Muscle of back (tissue), 11 donors: Measurements from ENCODE around the gene TAF3. TPM values are rescaled to one million over a fixed set of nuclear protein-coding genes. Genes with fewer than 3 reads are reported as not detected.
"Not testable (repeated sequence)": the region's sequence is repeated elsewhere in the genome, so short reads cannot be mapped to it uniquely, and the experiment has no call there.

Experiments used
- DNase-seq, 3 donors: peaks; one replicate each; pipeline versions ENCODE4 v3.0.0 to v3.0.0-alpha.2; 2013
- polyA plus RNA-seq, 10 donors: library from polyadenylated mRNA; unstranded; fragments of 120-200 nt; gene quantifications; one replicate each; pipeline ENCODE4 v1.2.1, GENCODE V29; 2013; ENCODE audit not compliant: insufficient read length in 10 of 10

TAF3 gene
- polyA plus RNA-seq, 10 donors, result 5.2 to 7.3 (median 5.9) TPM

GRCh38 chr10:7808686-7809267 lies 9.5 kb upstream of the TAF3 start:
- no peak for DNase-seq

DNA sequence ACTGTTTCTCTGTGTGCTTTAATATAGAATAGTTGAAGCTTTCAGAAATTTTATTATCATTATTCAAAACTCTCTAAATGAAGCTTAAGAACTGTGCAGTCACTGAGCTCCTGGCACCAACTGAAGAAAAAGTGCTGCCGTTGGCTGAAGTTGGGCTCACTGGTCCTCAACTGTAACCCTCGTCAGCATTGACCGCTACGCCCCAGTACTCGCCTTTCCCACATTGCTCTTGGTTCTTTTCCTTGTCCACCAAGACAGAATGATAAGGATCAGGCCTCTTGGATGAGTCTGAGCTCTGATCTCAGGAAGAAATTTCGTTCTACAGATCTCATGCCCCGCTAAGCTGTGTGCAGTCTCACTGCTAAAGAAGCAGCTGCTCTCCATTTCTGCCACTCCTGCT lies 7.9 kb upstream of the TAF3 start:
- no peak for DNase-seq

GRCh38 chr10:7811000-7811399 lies 7.3 kb upstream of the TAF3 start:
- DNase-seq, result no peak

DNA sequence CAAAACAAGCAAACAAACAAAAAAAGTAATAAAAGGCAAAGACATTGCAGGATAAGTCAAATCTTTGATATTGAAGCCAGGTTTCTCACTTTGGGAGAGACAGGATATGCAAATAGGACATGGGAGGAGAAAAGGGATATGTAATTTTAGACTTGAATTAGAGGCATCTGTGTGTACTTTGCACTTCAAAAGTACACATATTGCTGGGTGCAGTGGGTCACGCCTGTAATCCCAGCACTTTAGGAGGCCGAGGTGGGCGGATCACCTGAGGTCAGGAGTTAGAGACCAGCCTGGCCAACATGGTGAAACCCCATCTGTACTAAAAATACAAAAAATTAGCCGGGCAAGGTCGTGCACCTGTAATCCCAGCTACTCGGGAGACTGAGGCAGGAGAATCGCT lies 6.6 kb upstream of the TAF3 start:
- not testable (repeated sequence) for DNase-seq

- no peak for DNase-seq
Measured at GRCh38 chr10:7813481-7813880, 4.8 kb upstream of the TAF3 start.

DNA sequence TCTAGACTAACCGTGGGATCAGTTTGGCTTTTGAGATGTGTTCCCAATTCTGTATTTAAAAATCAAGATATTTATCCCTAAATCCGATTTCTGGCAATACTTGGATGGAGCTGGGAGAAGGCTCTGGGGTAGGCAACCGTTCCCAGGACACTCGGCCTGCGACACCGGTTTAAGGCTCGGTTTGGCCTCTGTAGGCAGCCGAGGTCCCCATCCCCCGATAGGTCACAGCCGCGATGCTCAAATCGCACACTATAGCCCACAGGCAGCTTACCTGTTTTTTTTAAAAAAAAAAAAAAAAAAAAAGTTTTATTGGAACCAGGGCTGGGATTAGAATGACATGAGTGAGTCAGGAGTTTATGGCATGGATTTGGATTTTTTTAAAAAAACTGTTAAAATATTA lies 729 bp upstream of the TAF3 start:
- no peak for DNase-seq

GRCh38 chr10:7817984-7818294 lies 366 bp upstream of the TAF3 start:
- no peak for DNase-seq

- peak; percentile 28 to 79 (median 42) for DNase-seq
Measured at GRCh38 chr10:7819121-7819460, 786 bp downstream of the TAF3 start.

GRCh38 chr10:7824251-7824650 lies 5.9 kb downstream of the TAF3 start:
- DNase-seq, result no peak

DNA sequence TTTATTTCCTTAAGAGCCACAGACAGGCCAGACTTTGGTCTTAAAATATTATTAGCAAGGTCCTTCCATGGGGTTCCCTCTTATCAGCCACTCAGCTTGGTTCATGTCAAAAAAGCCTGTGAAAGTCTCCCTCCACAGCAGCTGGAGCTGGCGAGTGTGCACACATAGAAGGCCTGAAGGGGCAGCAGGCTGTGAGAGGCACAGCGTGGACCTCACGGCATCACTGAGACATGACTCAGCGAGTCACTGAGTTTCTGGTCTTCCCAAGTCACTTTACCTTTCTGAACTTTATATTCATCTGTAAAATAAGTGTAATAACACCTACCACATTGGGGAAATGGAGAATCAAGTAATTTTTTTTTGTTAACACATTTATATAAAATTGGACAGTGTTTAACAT lies 8.7 kb downstream of the TAF3 start:
- DNase-seq, result no peak

DNA sequence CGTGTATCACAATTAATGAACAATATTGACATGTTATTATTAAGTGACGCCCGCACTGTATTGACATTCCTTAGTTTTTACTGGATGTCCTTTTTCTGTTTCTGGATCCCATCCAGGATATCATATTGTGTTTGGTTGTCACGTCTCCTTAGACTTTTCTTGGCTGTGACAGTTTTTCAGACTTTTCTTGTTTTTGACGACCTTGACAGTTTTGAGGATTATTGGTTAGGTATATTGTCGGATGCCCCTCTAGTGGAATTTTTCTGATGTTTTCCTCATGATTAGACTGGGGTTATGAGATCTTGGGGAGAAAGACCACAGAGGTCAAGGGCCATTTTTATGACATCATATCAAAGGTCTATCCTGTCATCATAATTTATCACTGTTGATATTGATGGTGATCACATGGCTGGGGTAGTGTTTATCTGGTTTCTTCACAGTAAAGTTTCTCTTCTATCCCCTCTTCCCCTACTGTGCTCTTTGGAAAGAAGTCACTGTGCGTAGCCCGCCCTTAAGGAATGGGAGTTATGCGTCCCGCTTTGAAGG lies 11.1 kb downstream of the TAF3 start:
- DNase-seq, result no peak

DNA sequence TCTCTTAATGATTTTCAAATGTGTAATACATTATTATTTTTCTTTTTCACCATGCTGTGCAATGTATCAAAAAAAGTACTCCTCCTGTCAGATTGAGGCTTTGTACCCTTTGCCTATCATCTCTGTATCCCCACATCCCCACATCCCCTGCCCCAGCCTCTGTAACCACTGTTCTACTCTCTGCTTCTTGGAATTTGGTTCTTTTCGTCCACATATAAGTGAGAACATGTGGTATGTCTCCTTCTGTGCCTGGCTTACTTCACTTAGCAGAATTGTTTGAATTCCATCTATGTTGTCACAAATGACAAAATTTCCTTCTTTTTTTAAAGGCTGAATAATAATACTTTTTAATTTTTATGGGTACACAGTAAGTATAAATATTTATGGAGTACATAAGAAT lies 13.8 kb downstream of the TAF3 start:
- no peak for DNase-seq

DNA sequence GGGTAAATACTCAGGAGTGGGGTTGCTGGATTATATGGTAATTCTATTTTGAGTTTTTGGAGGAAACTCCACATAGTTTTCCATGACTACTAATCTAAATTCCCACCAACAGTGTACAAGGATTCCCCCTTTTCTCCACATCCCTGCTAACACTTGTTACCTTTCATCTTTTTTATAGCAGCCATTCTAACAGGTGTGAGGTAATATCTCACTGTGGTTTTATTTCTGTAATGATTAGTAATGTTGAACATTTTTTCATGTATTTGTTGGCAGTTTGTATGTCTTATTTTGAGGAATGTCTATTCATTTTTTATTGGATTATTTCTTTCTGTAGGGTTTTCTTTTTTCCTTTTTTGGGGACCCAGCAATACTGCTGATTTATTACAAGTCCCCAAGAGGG lies 14.9 kb downstream of the TAF3 start:
- no peak for DNase-seq

- no peak for DNase-seq
Measured at GRCh38 chr10:7834262-7834661, 16.0 kb downstream of the TAF3 start.

- no peak for DNase-seq
Measured at GRCh38 chr10:7836571-7836970, 18.3 kb downstream of the TAF3 start.

GRCh38 chr10:7846591-7846990 lies 28.3 kb downstream of the TAF3 start:
- peak in 1 of 3 donors; percentile 6 for DNase-seq

GRCh38 chr10:7853226-7853842 lies 35.0 kb downstream of the TAF3 start:
- no peak for DNase-seq

DNA sequence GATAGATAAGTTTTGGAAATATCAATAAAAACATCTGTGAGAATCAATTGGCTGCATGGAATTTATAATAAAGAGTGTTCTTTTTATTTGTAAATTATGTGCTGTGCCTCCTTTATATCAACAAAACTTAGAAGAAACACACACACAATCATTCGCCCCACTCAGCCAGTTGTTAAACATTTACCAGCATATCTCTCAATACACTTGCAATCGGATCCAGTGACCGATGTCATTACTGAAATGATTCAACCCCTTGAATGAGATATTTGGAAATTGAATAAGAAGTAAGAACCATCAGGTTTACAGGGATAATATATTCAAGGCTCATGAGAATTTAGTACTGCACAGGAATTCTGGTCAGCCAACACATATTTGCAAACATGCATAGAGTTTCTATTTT lies 35.6 kb downstream of the TAF3 start:
- DNase-seq, result no peak

DNA sequence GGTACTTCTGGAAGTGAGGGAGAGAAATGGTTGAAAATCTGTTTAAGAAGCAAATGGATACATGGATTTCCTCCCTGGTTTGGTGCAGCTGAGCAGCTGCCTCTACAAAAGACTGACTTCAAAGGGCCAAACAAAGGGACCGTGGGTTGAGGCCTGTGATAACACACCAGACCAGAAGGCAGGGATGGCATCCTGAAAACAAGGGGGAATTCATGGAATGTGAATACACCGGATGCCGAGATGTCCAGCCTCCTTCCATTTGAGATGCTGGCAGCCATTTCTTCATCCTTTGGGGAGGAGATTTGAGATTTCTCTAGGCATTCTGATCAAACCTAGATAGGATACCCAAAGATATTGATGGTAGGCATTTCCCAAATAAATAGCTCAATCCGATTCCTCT lies 36.9 kb downstream of the TAF3 start:
- no peak for DNase-seq

- no peak for DNase-seq
Measured at GRCh38 chr10:7856678-7857077, 38.4 kb downstream of the TAF3 start.

GRCh38 chr10:7857262-7857661 lies 39.0 kb downstream of the TAF3 start:
- peak in 1 of 3 donors; percentile 2 for DNase-seq

DNA sequence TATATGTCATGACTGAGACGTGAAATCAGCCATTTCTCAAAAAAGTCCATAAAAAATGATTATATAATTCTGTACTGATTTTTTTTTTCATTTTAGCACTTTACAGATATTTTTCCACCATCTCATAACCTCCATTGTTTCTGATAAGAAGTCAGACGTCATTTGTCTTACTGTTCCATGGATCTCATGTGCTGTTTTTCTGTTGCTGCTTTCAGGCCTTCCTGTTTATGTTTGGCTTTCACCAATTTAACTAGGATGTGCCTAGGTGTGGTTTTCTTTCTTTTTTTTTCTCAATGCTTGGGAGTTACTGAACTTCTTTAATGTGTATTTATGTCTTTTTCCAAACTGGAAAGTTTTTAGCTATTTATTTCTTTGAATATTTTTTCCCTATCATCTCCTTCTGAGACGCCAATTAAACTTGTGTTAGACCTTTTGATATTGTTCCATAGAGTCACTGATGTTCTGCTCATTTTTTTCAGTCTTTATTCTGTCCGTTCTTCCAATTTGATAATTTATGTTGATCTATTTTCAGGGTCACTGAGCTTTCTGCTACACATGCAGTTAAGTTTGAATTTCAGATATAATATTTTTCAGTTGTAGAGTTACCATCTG lies 43.3 kb downstream of the TAF3 start:
- DNase-seq, result no peak

DNA sequence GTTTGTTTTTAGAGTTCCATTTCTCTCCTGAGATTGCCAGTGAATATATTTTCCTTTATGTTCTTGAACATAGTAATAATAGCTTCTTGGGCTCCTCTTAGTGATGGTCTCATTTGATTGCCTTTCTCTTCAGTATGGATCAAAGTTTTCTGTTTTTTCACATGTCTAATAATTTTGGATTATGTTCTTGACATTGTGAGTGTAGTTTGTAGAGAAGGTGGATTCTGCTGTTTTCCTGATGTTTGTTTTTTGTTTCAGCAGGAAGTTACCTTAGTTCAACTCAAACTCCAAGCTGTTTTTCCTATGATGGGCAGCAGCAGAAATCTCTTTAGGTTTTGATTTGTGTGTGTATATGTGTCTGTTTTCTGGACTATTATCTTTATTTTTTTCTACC lies 43.8 kb downstream of the TAF3 start:
- DNase-seq, result no peak

DNA sequence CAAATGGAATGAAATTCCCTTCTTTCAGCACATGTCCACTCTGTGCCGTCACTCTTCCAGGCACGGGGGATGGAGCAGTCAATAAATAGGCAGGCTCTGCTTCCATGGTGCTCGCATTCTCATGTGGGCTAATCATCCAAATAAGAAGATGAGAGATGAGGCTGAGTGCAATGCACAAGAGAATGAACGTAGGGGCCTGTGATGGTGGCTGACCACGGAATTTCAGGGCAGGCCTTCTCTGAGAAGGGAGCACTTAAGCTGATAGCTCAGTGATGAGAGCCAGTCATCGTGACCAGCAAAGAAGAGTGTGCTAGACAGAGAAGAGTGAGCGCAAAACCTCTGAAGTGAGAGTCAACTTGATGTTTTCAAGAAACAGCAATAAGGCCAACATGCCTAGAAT lies 47.9 kb downstream of the TAF3 start:
- DNase-seq, result no peak
